Right atrium auricular region (tissue), 2 donors: ENCODE data around the gene ZNF81. TPM values are rescaled to one million over a fixed set of nuclear protein-coding genes. Genes with fewer than 3 reads are reported as not detected.

Experiments used
- DNase-seq: peaks from one replicate; pipeline ENCODE4 v3.0.0-alpha.2; 2019; ENCODE audit warnings: low spot score
- H3K27ac ChIP-seq, 2 donors: fragments of 200-600 bp; sonication (generic); 1 replicate in 1 of 2; 2 replicates in 1 of 2; pipeline ENCODE4 v1.5.1; 2016 to 2019
- H3K27me3 ChIP-seq, 2 donors: fragments of 200-600 bp; sonication (generic); one replicate each; pipeline versions ENCODE4 v1.5.1 to v1.6.0; 2017 to 2019
- H3K36me3 ChIP-seq: fragments of 200-600 bp; sonication (generic); one replicate; pipeline ENCODE4 v1.5.1; 2016
- H3K4me1 ChIP-seq, 2 donors: fragments of 200-600 bp; sonication (generic); one replicate each; pipeline versions ENCODE4 v1.5.1 to v1.6.0; 2017 to 2019
- H3K4me3 ChIP-seq, 2 donors: fragments of 200-600 bp; sonication (generic); 1 replicate in 1 of 2; 2 replicates in 1 of 2; pipeline ENCODE4 v1.5.1; 2017 to 2019; ENCODE audit warnings: mild to moderate bottlenecking in 1 of 2, moderate library complexity in 1 of 2
- H3K9me3 ChIP-seq, 2 donors: fragments of 200-600 bp; sonication (generic); one replicate each; pipeline ENCODE4 v1.5.1; 2019
- CTCF ChIP-seq, 2 donors: fragments of 200-600 bp; sonication (generic); IDR thresholded peaks; one replicate each; pipeline ENCODE4 v1.5.1; 2019; ENCODE audit warnings: antibody characterized with exemption in 2 of 2
- total RNA-seq, 2 donors: library from RNA; depleted of rRNA; stranded (reverse); fragments of >200 nt; gene quantifications; one replicate each; pipeline ENCODE4 v1.1.0, GENCODE V29; 2016

Gene ZNF81
- total RNA-seq, 2 donors from 2014 or later, result 3.6 to 4.7 TPM

- no peak for TF ChIP-seq CTCF (IDR thresholded peaks at IDR 0.05)
- Histone ChIP-seq H3K27me3 (no peaks in the 10 kb centered on the region), H3K27ac (no peak overlapping the region), H3K9me3 (peaks cover 0 to 7% of the 10 kb centered on the region in 2 donors), H3K4me1 (no peaks in the 10 kb centered on the region), H3K36me3 (no peaks in the 10 kb centered on the region), H3K4me3 (no peak overlapping the region)
- no peak for DNase-seq
These were observed 48.8 kb downstream of the ZNF81 start for GRCh38 chrX:47885501-47885900.

- Histone ChIP-seq H3K36me3 (peaks cover 7% of the 10 kb centered on the region), H3K4me1 (no peaks in the 10 kb centered on the region), H3K9me3 (no peaks in the 10 kb centered on the region), H3K27ac (no peak overlapping the region), H3K27me3 (no peaks in the 10 kb centered on the region), H3K4me3 (no peak overlapping the region)
- no peak for TF ChIP-seq CTCF (IDR thresholded peaks at IDR 0.05)
- DNase-seq, result no peak
These were observed 61.3 kb downstream of the ZNF81 start for GRCh38 chrX:47898024-47898423.

GRCh38 chrX:47900833-47901232 lies 64.1 kb downstream of the ZNF81 start:
- no peak for TF ChIP-seq CTCF (IDR thresholded peaks at IDR 0.05)
- no peak overlapping the region for H3K27ac ChIP-seq
- no peak overlapping the region for H3K4me3 ChIP-seq
- no peaks in the 10 kb centered on the region for H3K9me3 ChIP-seq
- H3K27me3 ChIP-seq, result no peaks in the 10 kb centered on the region
- DNase-seq, result no peak
- no peaks in the 10 kb centered on the region for H3K4me1 ChIP-seq
- H3K36me3 ChIP-seq, result no peaks in the 10 kb centered on the region

- no peak for DNase-seq
- no peak overlapping the region for H3K4me3 ChIP-seq
- no peaks in the 10 kb centered on the region for H3K27me3 ChIP-seq
- no peaks in the 10 kb centered on the region for H3K36me3 ChIP-seq
- H3K9me3 ChIP-seq, result no peaks in the 10 kb centered on the region
- no peak overlapping the region for H3K27ac ChIP-seq
- H3K4me1 ChIP-seq, result no peaks in the 10 kb centered on the region
- no peak for TF ChIP-seq CTCF (IDR thresholded peaks at IDR 0.05)
These were observed 65.5 kb downstream of the ZNF81 start for GRCh38 chrX:47902161-47902560.

GRCh38 chrX:47915886-47916493 lies 79.3 kb downstream of the ZNF81 start:
- Histone ChIP-seq H3K4me3 (no peak overlapping the region), H3K36me3 (peaks cover 15% of the 10 kb centered on the region), H3K4me1 (no peaks in the 10 kb centered on the region), H3K27me3 (no peaks in the 10 kb centered on the region), H3K9me3 (peaks cover 20 to 58% of the 10 kb centered on the region in 2 donors), H3K27ac (no peak overlapping the region)
- no peak for DNase-seq
- no peak for TF ChIP-seq CTCF (IDR thresholded peaks at IDR 0.05)

GRCh38 chrX:47918274-47918673 lies 81.6 kb downstream of the ZNF81 start:
- Histone ChIP-seq H3K27ac (no peak overlapping the region), H3K27me3 (no peaks in the 10 kb centered on the region), H3K9me3 (peaks cover 20 to 58% of the 10 kb centered on the region in 2 donors), H3K36me3 (peaks cover 15% of the 10 kb centered on the region), H3K4me1 (no peaks in the 10 kb centered on the region), H3K4me3 (no peak overlapping the region)
- no peak for TF ChIP-seq CTCF (IDR thresholded peaks at IDR 0.05)
- no peak for DNase-seq
